HepG2 (cell line): ENCODE measurements around the gene CHPF. TPM values are rescaled to one million over a fixed set of nuclear protein-coding genes. Genes with fewer than 3 reads are reported as not detected.
A peak's percentile ranks its signal among the peaks of the same experiment; 100 is the strongest.

Experiments used
- AGO2 ChIP-seq: fragments of 200-400 bp; formaldehyde crosslinking; optimal IDR thresholded peaks from 2 replicates; pipeline ENCODE3; 2017; ENCODE audit warnings: mild to moderate bottlenecking, low read depth, low read length, moderate library complexity
- BORCS8-MEF2B ChIP-seq: sonication (generic); formaldehyde crosslinking; IDR thresholded peaks from 2 replicates; pipeline ENCODE4 v1.8.0; 2022; ENCODE audit warnings: mild to moderate bottlenecking, missing genetic modification reagents
- HNF4G ChIP-seq, 2 experiments: sonication (generic) in 1 of 2; formaldehyde crosslinking in 1 of 2; IDR thresholded peaks; 2 replicates each; pipeline versions ENCODE4 v1.4.0 to v1.6.1; 2011 to 2020; ENCODE audit warnings: borderline replicate concordance in 2 of 2, low read depth in 2 of 2, mild to moderate bottlenecking in 2 of 2, low read length in 1 of 2, missing genetic modification reagents in 1 of 2, moderate library complexity in 1 of 2
- KLF12 ChIP-seq: sonication (generic); formaldehyde crosslinking; IDR thresholded peaks from 2 replicates; pipeline ENCODE4 v1.4.0; 2020; ENCODE audit warnings: missing genetic modification reagents, borderline replicate concordance
- MTF2 ChIP-seq: sonication (generic); formaldehyde crosslinking; IDR thresholded peaks from 2 replicates; pipeline ENCODE4 v1.5.0; 2020; ENCODE audit warnings: missing genetic modification reagents, borderline replicate concordance
- NR2F2 ChIP-seq: IDR thresholded peaks from 2 replicates; pipeline ENCODE4 v1.6.1; 2012; ENCODE audit warnings: low read depth, inconsistent platforms, borderline replicate concordance
- ZBTB38 ChIP-seq: sonication (generic); formaldehyde crosslinking; IDR thresholded peaks from 2 replicates; pipeline ENCODE4 v1.5.1; 2020; ENCODE audit warnings: mild to moderate bottlenecking, missing genetic modification reagents
- ZKSCAN5 ChIP-seq: sonication (generic); formaldehyde crosslinking; IDR thresholded peaks from 2 replicates; pipeline ENCODE4 v1.5.1; 2020; ENCODE audit warnings: mild to moderate bottlenecking, missing genetic modification reagents
- ZMYM3 ChIP-seq: sonication (generic); formaldehyde crosslinking; IDR thresholded peaks from 2 replicates; pipeline ENCODE4 v1.5.1; 2020; ENCODE audit warnings: mild to moderate bottlenecking, missing genetic modification reagents
- ZNF430 ChIP-seq: sonication (generic); formaldehyde crosslinking; IDR thresholded peaks from 2 replicates; pipeline ENCODE4 v1.9.0; 2021; ENCODE audit warnings: mild to moderate bottlenecking, missing genetic modification reagents
- ZNF563 ChIP-seq: sonication (generic); formaldehyde crosslinking; IDR thresholded peaks from 2 replicates; pipeline ENCODE4 v1.8.0; 2022; ENCODE audit warnings: mild to moderate bottlenecking, moderate library complexity, missing genetic modification reagents
- ZNF768 ChIP-seq: sonication (generic); formaldehyde crosslinking; IDR thresholded peaks from 2 replicates; pipeline ENCODE4 v1.4.0; 2020; ENCODE audit warnings: missing genetic modification reagents
- polyA plus RNA-seq, 8 experiments: library from polyadenylated mRNA; depleted of rRNA in 3 of 8; stranded (reverse) in 7 of 8; unstranded in 1 of 8; fragments of >200 nt; fragmentation: Illumina TruSeq in 4 of 8; extraction: Trizol in 4 of 8; gene quantifications; 2 replicates each; pipeline versions ENCODE4 v1.2.1 to v1.2.3, GENCODE V29; 2011 to 2016; ENCODE audit warnings: low read depth in 4 of 8, missing spikeins in 1 of 8, mixed read lengths in 1 of 8; ENCODE audit not compliant: insufficient read depth in 1 of 8
- total RNA-seq, 5 experiments: library from RNA; depleted of rRNA; stranded (reverse); fragments of >200 nt; fragmentation: Illumina TruSeq; extraction: Trizol; gene quantifications; 2 replicates each; pipeline ENCODE4 v1.2.3, GENCODE V29; 2016; ENCODE audit warnings: low read depth in 1 of 5
- TF ChIP-seq, protein P1 (sequence below): sonication (generic); formaldehyde crosslinking; IDR thresholded peaks from 2 replicates; pipeline ENCODE4 v1.9.0; 2022; ENCODE audit warnings: missing genetic modification reagents, mild to moderate bottlenecking, borderline replicate concordance
- TF ChIP-seq, protein P2 (sequence below): sonication (generic); formaldehyde crosslinking; IDR thresholded peaks from 2 replicates; pipeline ENCODE4 v1.4.0; 2020; ENCODE audit warnings: mild to moderate bottlenecking, low read depth, missing genetic modification reagents
- TF ChIP-seq, protein P3 (sequence below): sonication (generic); formaldehyde crosslinking; IDR thresholded peaks from 2 replicates; pipeline ENCODE4 v1.5.0; 2020; ENCODE audit warnings: mild to moderate bottlenecking, missing genetic modification reagents, moderate library complexity
- TF ChIP-seq, protein P4 (sequence below): sonication (generic); formaldehyde crosslinking; conservative IDR thresholded peaks from 2 replicates; pipeline ENCODE4 v1.4.0; 2020; ENCODE audit warnings: mild to moderate bottlenecking, missing genetic modification reagents, moderate library complexity

Gene CHPF
- total and polyA plus RNA-seq, 2 of the 13 experiments (the other 11 are each of a cell fraction or from before 2014, with no cell fraction given) = 79.6 to 111 TPM

DNA sequence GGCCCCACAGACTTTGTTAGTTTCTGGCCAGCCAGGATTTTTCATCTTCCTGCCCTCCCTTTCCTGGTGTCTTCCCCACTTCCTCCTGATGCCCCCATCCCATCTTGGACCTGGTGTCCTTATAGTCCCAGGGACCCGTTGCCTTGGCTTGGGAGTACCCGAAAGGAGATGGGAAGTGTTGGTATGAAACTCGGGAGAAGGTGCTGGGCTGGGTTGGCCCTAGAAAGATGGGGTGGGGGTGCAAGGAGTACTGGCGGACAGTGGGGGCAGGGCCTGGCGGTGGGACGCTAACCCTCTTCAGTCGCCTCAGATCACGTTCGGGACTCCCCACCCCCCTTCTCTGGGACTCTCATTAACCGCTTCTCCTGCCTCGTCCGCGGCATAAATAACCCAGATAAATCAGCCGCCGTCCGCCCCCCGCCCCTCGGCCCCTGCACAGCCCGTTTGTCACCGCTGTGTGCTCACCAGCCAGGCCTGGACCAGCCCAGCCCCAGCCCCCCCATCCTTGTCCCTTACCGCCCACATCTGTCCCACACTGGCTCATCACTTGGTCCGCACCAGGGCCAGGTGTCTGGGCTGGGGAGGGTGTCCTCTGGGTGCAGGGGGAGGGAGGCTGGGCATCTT lies 33.0 kb downstream of the CHPF start (continued):
- TF ChIP-seq ZKSCAN5 (CRISPR knock-in tag) (no peak), ZBTB38 (CRISPR knock-in tag) (no peak), ZMYM3 (CRISPR knock-in tag) (no peak), BORCS8-MEF2B (0 out of 2 replicates have a peak, but pooled peaks have one; percentile 4), ZNF768 (CRISPR knock-in tag) (no peak), AGO2 (peak; percentile 27), MTF2 (CRISPR knock-in tag) (0 out of 2 replicates have a peak, but pooled peaks have one; percentile 7), ZNF563 (no peak), HNF4G (IDR thresholded peaks at IDR 0.05; ENCODE audit: borderline replicate concordance, low read depth, low read length) (no peak), HNF4G (CRISPR knock-in tag; IDR thresholded peaks at IDR 0.05; ENCODE audit: borderline replicate concordance, low read depth) (no peak), KLF12 (CRISPR knock-in tag) (no peak), ZNF430 (CRISPR knock-in tag) (0 out of 2 replicates have a peak, but pooled peaks have one; percentile 2), NR2F2 (0 out of 2 replicates have a peak, but pooled peaks have one; percentile 17)
- TF ChIP-seq, protein P1, sequence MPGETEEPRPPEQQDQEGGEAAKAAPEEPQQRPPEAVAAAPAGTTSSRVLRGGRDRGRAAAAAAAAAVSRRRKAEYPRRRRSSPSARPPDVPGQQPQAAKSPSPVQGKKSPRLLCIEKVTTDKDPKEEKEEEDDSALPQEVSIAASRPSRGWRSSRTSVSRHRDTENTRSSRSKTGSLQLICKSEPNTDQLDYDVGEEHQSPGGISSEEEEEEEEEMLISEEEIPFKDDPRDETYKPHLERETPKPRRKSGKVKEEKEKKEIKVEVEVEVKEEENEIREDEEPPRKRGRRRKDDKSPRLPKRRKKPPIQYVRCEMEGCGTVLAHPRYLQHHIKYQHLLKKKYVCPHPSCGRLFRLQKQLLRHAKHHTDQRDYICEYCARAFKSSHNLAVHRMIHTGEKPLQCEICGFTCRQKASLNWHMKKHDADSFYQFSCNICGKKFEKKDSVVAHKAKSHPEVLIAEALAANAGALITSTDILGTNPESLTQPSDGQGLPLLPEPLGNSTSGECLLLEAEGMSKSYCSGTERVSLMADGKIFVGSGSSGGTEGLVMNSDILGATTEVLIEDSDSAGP (CRISPR knock-in tag) = peak; percentile 9; the same call in 1 of the 2 replicates
- TF ChIP-seq, protein P2, sequence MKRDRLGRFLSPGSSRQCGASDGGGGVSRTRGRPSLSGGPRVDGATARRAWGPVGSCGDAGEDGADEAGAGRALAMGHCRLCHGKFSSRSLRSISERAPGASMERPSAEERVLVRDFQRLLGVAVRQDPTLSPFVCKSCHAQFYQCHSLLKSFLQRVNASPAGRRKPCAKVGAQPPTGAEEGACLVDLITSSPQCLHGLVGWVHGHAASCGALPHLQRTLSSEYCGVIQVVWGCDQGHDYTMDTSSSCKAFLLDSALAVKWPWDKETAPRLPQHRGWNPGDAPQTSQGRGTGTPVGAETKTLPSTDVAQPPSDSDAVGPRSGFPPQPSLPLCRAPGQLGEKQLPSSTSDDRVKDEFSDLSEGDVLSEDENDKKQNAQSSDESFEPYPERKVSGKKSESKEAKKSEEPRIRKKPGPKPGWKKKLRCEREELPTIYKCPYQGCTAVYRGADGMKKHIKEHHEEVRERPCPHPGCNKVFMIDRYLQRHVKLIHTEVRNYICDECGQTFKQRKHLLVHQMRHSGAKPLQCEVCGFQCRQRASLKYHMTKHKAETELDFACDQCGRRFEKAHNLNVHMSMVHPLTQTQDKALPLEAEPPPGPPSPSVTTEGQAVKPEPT (CRISPR knock-in tag) = no peak
- TF ChIP-seq, protein P3, sequence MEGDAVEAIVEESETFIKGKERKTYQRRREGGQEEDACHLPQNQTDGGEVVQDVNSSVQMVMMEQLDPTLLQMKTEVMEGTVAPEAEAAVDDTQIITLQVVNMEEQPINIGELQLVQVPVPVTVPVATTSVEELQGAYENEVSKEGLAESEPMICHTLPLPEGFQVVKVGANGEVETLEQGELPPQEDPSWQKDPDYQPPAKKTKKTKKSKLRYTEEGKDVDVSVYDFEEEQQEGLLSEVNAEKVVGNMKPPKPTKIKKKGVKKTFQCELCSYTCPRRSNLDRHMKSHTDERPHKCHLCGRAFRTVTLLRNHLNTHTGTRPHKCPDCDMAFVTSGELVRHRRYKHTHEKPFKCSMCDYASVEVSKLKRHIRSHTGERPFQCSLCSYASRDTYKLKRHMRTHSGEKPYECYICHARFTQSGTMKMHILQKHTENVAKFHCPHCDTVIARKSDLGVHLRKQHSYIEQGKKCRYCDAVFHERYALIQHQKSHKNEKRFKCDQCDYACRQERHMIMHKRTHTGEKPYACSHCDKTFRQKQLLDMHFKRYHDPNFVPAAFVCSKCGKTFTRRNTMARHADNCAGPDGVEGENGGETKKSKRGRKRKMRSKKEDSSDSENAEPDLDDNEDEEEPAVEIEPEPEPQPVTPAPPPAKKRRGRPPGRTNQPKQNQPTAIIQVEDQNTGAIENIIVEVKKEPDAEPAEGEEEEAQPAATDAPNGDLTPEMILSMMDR (CRISPR knock-in tag) = no peak
- TF ChIP-seq, protein P4, sequence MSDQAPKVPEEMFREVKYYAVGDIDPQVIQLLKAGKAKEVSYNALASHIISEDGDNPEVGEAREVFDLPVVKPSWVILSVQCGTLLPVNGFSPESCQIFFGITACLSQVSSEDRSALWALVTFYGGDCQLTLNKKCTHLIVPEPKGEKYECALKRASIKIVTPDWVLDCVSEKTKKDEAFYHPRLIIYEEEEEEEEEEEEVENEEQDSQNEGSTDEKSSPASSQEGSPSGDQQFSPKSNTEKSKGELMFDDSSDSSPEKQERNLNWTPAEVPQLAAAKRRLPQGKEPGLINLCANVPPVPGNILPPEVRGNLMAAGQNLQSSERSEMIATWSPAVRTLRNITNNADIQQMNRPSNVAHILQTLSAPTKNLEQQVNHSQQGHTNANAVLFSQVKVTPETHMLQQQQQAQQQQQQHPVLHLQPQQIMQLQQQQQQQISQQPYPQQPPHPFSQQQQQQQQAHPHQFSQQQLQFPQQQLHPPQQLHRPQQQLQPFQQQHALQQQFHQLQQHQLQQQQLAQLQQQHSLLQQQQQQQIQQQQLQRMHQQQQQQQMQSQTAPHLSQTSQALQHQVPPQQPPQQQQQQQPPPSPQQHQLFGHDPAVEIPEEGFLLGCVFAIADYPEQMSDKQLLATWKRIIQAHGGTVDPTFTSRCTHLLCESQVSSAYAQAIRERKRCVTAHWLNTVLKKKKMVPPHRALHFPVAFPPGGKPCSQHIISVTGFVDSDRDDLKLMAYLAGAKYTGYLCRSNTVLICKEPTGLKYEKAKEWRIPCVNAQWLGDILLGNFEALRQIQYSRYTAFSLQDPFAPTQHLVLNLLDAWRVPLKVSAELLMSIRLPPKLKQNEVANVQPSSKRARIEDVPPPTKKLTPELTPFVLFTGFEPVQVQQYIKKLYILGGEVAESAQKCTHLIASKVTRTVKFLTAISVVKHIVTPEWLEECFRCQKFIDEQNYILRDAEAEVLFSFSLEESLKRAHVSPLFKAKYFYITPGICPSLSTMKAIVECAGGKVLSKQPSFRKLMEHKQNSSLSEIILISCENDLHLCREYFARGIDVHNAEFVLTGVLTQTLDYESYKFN (CRISPR knock-in tag) = 0 out of 2 replicates have a peak, but pooled peaks have one; percentile 3
